Gastrocnemius medialis (tissue), 4 donors: ENCODE results near the gene DUSP3.
A peak's percentile ranks its signal among the peaks of the same experiment; 100 is the strongest.

Experiments
- POLR2A ChIP-seq, 2 donors: fragments of 450-650 bp; IDR thresholded peaks; one replicate each; pipeline ENCODE4 v1.6.1; 2017; ENCODE audit warnings: antibody characterized with exemption in 2 of 2, mild to moderate bottlenecking in 2 of 2, moderate library complexity in 2 of 2
- TF ChIP-seq, protein P1 (sequence below), 5 experiments: fragments of 450-650 bp in 3 of 5; fragments of 200-600 bp in 2 of 5; sonication (generic) in 2 of 5; IDR thresholded peaks in 4 of 5; conservative IDR thresholded peaks in 1 of 5; 1 replicate in 4 of 5; 2 replicates in 1 of 5; pipeline ENCODE4 v1.5.1; 2016 to 2019; ENCODE audit warnings: antibody characterized with exemption in 5 of 5, mild to moderate bottlenecking in 3 of 5, moderate library complexity in 3 of 5

DNA sequence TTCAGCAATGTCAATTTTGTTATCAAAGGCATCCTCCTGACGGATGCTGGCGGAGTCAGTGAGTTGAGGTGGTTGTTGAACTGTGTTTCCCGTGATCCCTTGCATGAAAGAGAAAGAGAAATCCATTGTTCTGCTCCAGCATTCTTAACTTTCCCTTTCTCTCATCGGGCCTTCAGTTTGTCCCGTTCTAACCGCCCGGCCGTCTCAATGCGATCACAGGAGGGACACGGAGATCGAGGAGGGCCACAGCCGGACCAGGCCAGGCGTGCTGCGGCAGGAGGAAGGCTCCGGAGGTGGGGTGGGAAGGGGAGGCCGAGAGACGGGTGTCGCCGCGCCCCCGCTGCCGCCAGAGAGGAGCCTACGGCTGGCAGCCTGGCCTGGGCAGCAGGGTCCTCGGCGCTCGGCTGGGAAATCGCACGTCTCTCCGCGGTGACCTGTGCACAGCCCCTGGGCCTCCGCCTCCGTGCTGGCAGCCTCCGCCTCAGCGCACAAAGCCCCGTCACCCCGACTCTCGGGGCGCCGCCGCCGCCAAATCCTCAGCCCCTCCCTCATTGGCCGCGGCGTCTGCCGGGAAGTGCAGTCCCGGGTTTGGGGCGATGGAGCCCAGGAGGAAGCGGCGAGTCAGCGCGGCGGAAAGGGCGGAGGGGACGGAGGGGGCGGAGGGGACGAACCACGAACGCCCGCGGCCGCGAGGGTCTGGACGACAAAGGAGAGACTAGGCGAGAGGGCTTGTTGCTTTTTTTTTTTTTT, 58.3 kb downstream of the DUSP3 start:
- TF ChIP-seq, protein P1, sequence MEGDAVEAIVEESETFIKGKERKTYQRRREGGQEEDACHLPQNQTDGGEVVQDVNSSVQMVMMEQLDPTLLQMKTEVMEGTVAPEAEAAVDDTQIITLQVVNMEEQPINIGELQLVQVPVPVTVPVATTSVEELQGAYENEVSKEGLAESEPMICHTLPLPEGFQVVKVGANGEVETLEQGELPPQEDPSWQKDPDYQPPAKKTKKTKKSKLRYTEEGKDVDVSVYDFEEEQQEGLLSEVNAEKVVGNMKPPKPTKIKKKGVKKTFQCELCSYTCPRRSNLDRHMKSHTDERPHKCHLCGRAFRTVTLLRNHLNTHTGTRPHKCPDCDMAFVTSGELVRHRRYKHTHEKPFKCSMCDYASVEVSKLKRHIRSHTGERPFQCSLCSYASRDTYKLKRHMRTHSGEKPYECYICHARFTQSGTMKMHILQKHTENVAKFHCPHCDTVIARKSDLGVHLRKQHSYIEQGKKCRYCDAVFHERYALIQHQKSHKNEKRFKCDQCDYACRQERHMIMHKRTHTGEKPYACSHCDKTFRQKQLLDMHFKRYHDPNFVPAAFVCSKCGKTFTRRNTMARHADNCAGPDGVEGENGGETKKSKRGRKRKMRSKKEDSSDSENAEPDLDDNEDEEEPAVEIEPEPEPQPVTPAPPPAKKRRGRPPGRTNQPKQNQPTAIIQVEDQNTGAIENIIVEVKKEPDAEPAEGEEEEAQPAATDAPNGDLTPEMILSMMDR (IDR thresholded peaks at IDR 0.05 in 4 of 5, conservative IDR thresholded peaks at IDR 0.05 in 1 of 5), result no peak
- TF ChIP-seq POLR2A (IDR thresholded peaks at IDR 0.05), result peak; percentile 28 to 31
